Trophoblast cell (in vitro differentiated cells and primary cell): ENCODE data around the gene GRAMD4.

Experiments
- DNase-seq, 2 donors: peaks; one replicate each; pipeline ENCODE4 v3.0.0-alpha.2; 2016
- H2AFZ ChIP-seq: 2 replicates; pipeline ENCODE4 v1.6.1; 2013; ENCODE audit warnings: low read length, moderate library complexity, mild to moderate bottlenecking; ENCODE audit not compliant: insufficient read depth, poor library complexity
- H2AK5ac ChIP-seq: 2 replicates; pipeline ENCODE4 v1.6.1; 2013; ENCODE audit warnings: mild to moderate bottlenecking, low read length
- H2BK120ac ChIP-seq: 2 replicates; pipeline ENCODE4 v1.6.1; 2013; ENCODE audit warnings: low read length, mild to moderate bottlenecking, moderate library complexity; ENCODE audit not compliant: insufficient read depth, poor library complexity
- H2BK12ac ChIP-seq: 2 replicates; pipeline ENCODE4 v1.6.1; 2013; ENCODE audit warnings: mild to moderate bottlenecking, low read length, moderate library complexity
- H2BK5ac ChIP-seq: 2 replicates; pipeline ENCODE4 v1.6.1; 2013; ENCODE audit warnings: low read length, low read depth, moderate library complexity, mild to moderate bottlenecking; ENCODE audit not compliant: poor library complexity
- H3K14ac ChIP-seq: 2 replicates; pipeline ENCODE4 v1.6.1; 2013; ENCODE audit warnings: mild to moderate bottlenecking, low read length
- H3K18ac ChIP-seq: 2 replicates; pipeline ENCODE4 v1.6.1; 2013; ENCODE audit warnings: mild to moderate bottlenecking, low read length
- H3K23ac ChIP-seq: 2 replicates; pipeline ENCODE4 v1.6.1; 2013; ENCODE audit warnings: low read length
- H3K27ac ChIP-seq: 2 replicates; pipeline ENCODE4 v1.5.1; 2013; ENCODE audit warnings: low read depth, mild to moderate bottlenecking, inconsistent platforms, low read length, moderate library complexity
- H3K27me3 ChIP-seq: 2 replicates; pipeline ENCODE4 v1.6.1; 2013; ENCODE audit warnings: inconsistent platforms, mild to moderate bottlenecking, low read length, moderate library complexity; ENCODE audit not compliant: insufficient read depth
- H3K36me3 ChIP-seq, 2 experiments: 1 replicate in 1 of 2; 2 replicates in 1 of 2; pipeline ENCODE4 v1.6.1; 2013; ENCODE audit warnings: low read length in 2 of 2, mild to moderate bottlenecking in 2 of 2, moderate library complexity in 1 of 2; ENCODE audit not compliant: insufficient read depth in 2 of 2, control insufficient read depth in 1 of 2
- H3K4ac ChIP-seq: 2 replicates; pipeline ENCODE4 v1.6.1; 2013; ENCODE audit warnings: low read depth, mild to moderate bottlenecking, low read length, moderate library complexity
- H3K4me1 ChIP-seq, 2 experiments: 1 replicate in 1 of 2; 2 replicates in 1 of 2; pipeline ENCODE4 v1.6.1; 2013; ENCODE audit warnings: low read length in 2 of 2, mild to moderate bottlenecking in 2 of 2, moderate library complexity in 1 of 2; ENCODE audit not compliant: insufficient read depth in 2 of 2, control insufficient read depth in 1 of 2
- H3K4me2 ChIP-seq: 2 replicates; pipeline ENCODE4 v1.6.1; 2013; ENCODE audit warnings: inconsistent platforms, mild to moderate bottlenecking, low read length, moderate library complexity
- H3K4me3 ChIP-seq: 2 replicates; pipeline ENCODE4 v1.5.1; 2013; ENCODE audit warnings: mild to moderate bottlenecking, low read depth, low read length, inconsistent platforms
- H3K79me1 ChIP-seq: one replicate; pipeline ENCODE4 v1.6.1; 2013; ENCODE audit warnings: low read length
- H3K79me2 ChIP-seq: 2 replicates; pipeline ENCODE4 v1.6.1; 2013; ENCODE audit warnings: low read length, mild to moderate bottlenecking; ENCODE audit not compliant: control insufficient read depth, insufficient read depth, poor library complexity
- H3K9ac ChIP-seq: 2 replicates; pipeline ENCODE4 v1.6.1; 2013; ENCODE audit warnings: mild to moderate bottlenecking, low read length
- H3K9me3 ChIP-seq: 2 replicates; pipeline ENCODE4 v1.6.1; 2013; ENCODE audit warnings: low read depth, mild to moderate bottlenecking, control low read depth, inconsistent platforms, low read length; ENCODE audit not compliant: insufficient read depth
- H4K12ac ChIP-seq: 2 replicates; pipeline ENCODE4 v1.6.1; 2013; ENCODE audit warnings: low read depth, mild to moderate bottlenecking, low read length, moderate library complexity
- H4K8ac ChIP-seq: 2 replicates; pipeline ENCODE4 v1.6.1; 2013; ENCODE audit warnings: low read depth, mild to moderate bottlenecking, low read length, moderate library complexity
- H4K91ac ChIP-seq: one replicate; pipeline ENCODE4 v1.6.1; 2013; ENCODE audit warnings: low read depth, mild to moderate bottlenecking, low read length, moderate library complexity
- WGBS: extraction: QIAGEN DNeasy Blood & Tissue Kit; methylation state at CpG from one replicate; pipeline ENCODE4 v1.1.7; 2013; ENCODE audit warnings: missing lambda C conversion rate; ENCODE audit not compliant: insufficient read length, insufficient coverage; ENCODE audit errors: extremely low coverage; 5-methylcytosine and 5-hydroxymethylcytosine counted together

The GRAMD4 gene

GRCh38 chr22:46609724-46610201 lies 10.4 kb upstream of the GRAMD4 start:
- Histone ChIP-seq H2AK5ac (no peak overlapping the region), H2BK12ac (no peak overlapping the region), H3K9ac (no peak overlapping the region), H3K4me1 (peaks cover 7 to 9% of the 10 kb centered on the region in 2 experiments), H3K4me3 (no peak overlapping the region), H3K18ac (no peak overlapping the region), H3K14ac (no peak overlapping the region), H3K79me2 (no peaks in the 10 kb centered on the region), H3K4ac (no peak overlapping the region), H2AFZ (no peak overlapping the region), H4K12ac (no peak overlapping the region), H4K8ac (no peak overlapping the region), H3K79me1 (no peaks in the 10 kb centered on the region), H3K36me3 (no peaks in the 10 kb centered on the region), H2BK120ac (no peak overlapping the region), H3K4me2 (no peak overlapping the region), H3K27ac (no peak overlapping the region), H3K23ac (no peak overlapping the region), H4K91ac (no peak overlapping the region), H3K27me3 (no peaks in the 10 kb centered on the region), H3K9me3 (peaks cover 6% of the 10 kb centered on the region), H2BK5ac (no peak overlapping the region)
- no CpG with 5 or more reads among the region's 14 CpGs for WGBS
- no peak for DNase-seq

GRCh38 chr22:46610356-46610755 lies 9.8 kb upstream of the GRAMD4 start:
- H2AK5ac ChIP-seq, result no peak overlapping the region

GRCh38 chr22:46611189-46611588 lies 9.0 kb upstream of the GRAMD4 start:
- H3K27me3 ChIP-seq, result no peaks in the 10 kb centered on the region
- no peak overlapping the region for H4K91ac ChIP-seq
- H3K18ac ChIP-seq, result no peak overlapping the region
- no peak for DNase-seq
- peaks cover 7 to 9% of the 10 kb centered on the region in 2 experiments for H3K4me1 ChIP-seq
- no peak overlapping the region for H3K4me3 ChIP-seq
- H2BK120ac ChIP-seq, result no peak overlapping the region
- no peak overlapping the region for H3K9ac ChIP-seq
- no peak overlapping the region for H4K12ac ChIP-seq
- H4K8ac ChIP-seq, result no peak overlapping the region
- H3K79me2 ChIP-seq, result no peaks in the 10 kb centered on the region
- H3K27ac ChIP-seq, result no peak overlapping the region
- no peak overlapping the region for H2BK12ac ChIP-seq
- no peak overlapping the region for H3K23ac ChIP-seq
- no peak overlapping the region for H2AFZ ChIP-seq
- no peaks in the 10 kb centered on the region for H3K36me3 ChIP-seq
- no peaks in the 10 kb centered on the region for H3K79me1 ChIP-seq
- no peak overlapping the region for H3K4me2 ChIP-seq
- H3K4ac ChIP-seq, result no peak overlapping the region
- H3K9me3 ChIP-seq, result peaks cover 6% of the 10 kb centered on the region
- H2BK5ac ChIP-seq, result no peak overlapping the region
- H2AK5ac ChIP-seq, result no peak overlapping the region
- WGBS, result no CpG with 5 or more reads among the region's 7 CpGs
- H3K14ac ChIP-seq, result no peak overlapping the region

More at GRCh38 chr22:46610356-46610755, 9.8 kb upstream of the GRAMD4 start:
- Histone ChIP-seq H3K4me3 (no peak overlapping the region), H2AFZ (no peak overlapping the region), H4K91ac (no peak overlapping the region), H2BK120ac (no peak overlapping the region), H3K18ac (no peak overlapping the region), H4K8ac (no peak overlapping the region), H3K9ac (no peak overlapping the region), H3K27ac (no peak overlapping the region), H3K36me3 (no peaks in the 10 kb centered on the region), H2BK12ac (no peak overlapping the region), H3K4me2 (no peak overlapping the region), H3K9me3 (peaks cover 6% of the 10 kb centered on the region), H3K4me1 (peaks cover 7 to 9% of the 10 kb centered on the region in 2 experiments), H3K14ac (no peak overlapping the region), H3K4ac (no peak overlapping the region), H3K79me1 (no peaks in the 10 kb centered on the region), H3K27me3 (no peaks in the 10 kb centered on the region), H3K23ac (no peak overlapping the region), H4K12ac (no peak overlapping the region), H3K79me2 (no peaks in the 10 kb centered on the region), H2BK5ac (no peak overlapping the region)
- no peak for DNase-seq
- no CpG with 5 or more reads among the region's 12 CpGs for WGBS

GRCh38 chr22:46612341-46612903 lies 7.8 kb upstream of the GRAMD4 start:
- no peaks in the 10 kb centered on the region for H3K27me3 ChIP-seq
- no peak overlapping the region for H2BK120ac ChIP-seq
- no peaks in the 10 kb centered on the region for H3K79me2 ChIP-seq
- no peak overlapping the region for H4K12ac ChIP-seq
- H3K23ac ChIP-seq, result no peak overlapping the region
- peak overlapping the region; percentile 64 for H2AK5ac ChIP-seq
- H3K36me3 ChIP-seq, result no peaks in the 10 kb centered on the region
- peak overlapping the region; percentile 12 for H2AFZ ChIP-seq
- no peaks in the 10 kb centered on the region for H3K79me1 ChIP-seq
- H4K91ac ChIP-seq, result no peak overlapping the region
- no peak overlapping the region for H3K18ac ChIP-seq
- no peak overlapping the region for H3K27ac ChIP-seq
- H3K4me2 ChIP-seq, result no peak overlapping the region
- no peak overlapping the region for H3K9ac ChIP-seq
- no peak overlapping the region for H3K4ac ChIP-seq
- H2BK5ac ChIP-seq, result no peak overlapping the region
- no peak overlapping the region for H3K4me3 ChIP-seq
- no peak overlapping the region for H2BK12ac ChIP-seq
- H4K8ac ChIP-seq, result no peak overlapping the region
- WGBS, result no CpG with 5 or more reads among the region's 13 CpGs
- peaks cover 6% of the 10 kb centered on the region for H3K9me3 ChIP-seq
- no peak for DNase-seq
- H3K14ac ChIP-seq, result no peak overlapping the region
- peaks cover 7 to 9% of the 10 kb centered on the region in 2 experiments for H3K4me1 ChIP-seq
